Retinal pigment epithelial cell (primary cell): Measurements from ENCODE around the gene MPZL1.

Experiments used
- DNase-seq: peaks from one replicate; pipeline ENCODE4 v3.0.0-alpha.2; 2010; ENCODE audit warnings: low read depth
- H3K4me3 ChIP-seq: 2 replicates; pipeline ENCODE4 v1.5.1; 2011; ENCODE audit warnings: mild to moderate bottlenecking, low read length, control low read depth, moderate library complexity
- TF ChIP-seq, protein P1 (sequence below): conservative IDR thresholded peaks from 2 replicates; pipeline ENCODE4 v1.5.1; 2011; ENCODE audit warnings: low read depth, low read length, control low read depth, inconsistent platforms

MPZL1 gene

DNA sequence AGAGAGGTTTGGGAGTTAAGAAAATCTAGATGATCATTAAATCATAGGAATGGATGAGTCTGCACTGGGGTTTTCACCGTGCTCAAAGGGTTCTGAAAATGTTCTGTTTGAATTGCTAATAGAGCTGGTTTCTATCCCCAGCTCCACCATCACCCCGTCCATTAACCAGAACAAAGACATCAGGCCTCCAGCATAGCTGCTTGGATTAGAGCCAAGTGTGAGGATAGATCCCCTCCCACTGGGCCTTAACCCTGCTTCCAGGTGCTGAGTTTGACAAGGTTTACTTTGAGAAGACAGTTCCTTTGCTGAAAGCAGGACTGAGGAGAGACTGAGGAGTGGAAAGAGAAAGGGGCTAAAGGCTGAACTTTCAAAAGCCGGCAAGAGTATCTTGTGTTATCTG lies 48.3 kb downstream of the MPZL1 start:
- TF ChIP-seq, protein P1, sequence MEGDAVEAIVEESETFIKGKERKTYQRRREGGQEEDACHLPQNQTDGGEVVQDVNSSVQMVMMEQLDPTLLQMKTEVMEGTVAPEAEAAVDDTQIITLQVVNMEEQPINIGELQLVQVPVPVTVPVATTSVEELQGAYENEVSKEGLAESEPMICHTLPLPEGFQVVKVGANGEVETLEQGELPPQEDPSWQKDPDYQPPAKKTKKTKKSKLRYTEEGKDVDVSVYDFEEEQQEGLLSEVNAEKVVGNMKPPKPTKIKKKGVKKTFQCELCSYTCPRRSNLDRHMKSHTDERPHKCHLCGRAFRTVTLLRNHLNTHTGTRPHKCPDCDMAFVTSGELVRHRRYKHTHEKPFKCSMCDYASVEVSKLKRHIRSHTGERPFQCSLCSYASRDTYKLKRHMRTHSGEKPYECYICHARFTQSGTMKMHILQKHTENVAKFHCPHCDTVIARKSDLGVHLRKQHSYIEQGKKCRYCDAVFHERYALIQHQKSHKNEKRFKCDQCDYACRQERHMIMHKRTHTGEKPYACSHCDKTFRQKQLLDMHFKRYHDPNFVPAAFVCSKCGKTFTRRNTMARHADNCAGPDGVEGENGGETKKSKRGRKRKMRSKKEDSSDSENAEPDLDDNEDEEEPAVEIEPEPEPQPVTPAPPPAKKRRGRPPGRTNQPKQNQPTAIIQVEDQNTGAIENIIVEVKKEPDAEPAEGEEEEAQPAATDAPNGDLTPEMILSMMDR = no peak
- DNase-seq = no peak
- H3K4me3 ChIP-seq = no peak overlapping the region

- TF ChIP-seq, protein P1 = no peak
- H3K4me3 ChIP-seq = no peak overlapping the region
Observed at GRCh38 chr1:167772436-167772835, 50.7 kb downstream of the MPZL1 start.

GRCh38 chr1:167773516-167773915 lies 51.7 kb downstream of the MPZL1 start:
- DNase-seq = no peak
- no peak overlapping the region for H3K4me3 ChIP-seq
- TF ChIP-seq, protein P1 = no peak

More at GRCh38 chr1:167772436-167772835, 50.7 kb downstream of the MPZL1 start:
- DNase-seq = no peak

GRCh38 chr1:167774710-167775109 lies 52.9 kb downstream of the MPZL1 start:
- H3K4me3 ChIP-seq = no peak overlapping the region
- no peak for DNase-seq
- TF ChIP-seq, protein P1 = no peak

- no peak overlapping the region for H3K4me3 ChIP-seq
- TF ChIP-seq, protein P1 = no peak
- no peak for DNase-seq
Observed at GRCh38 chr1:167775178-167775577, 53.4 kb downstream of the MPZL1 start.

DNA sequence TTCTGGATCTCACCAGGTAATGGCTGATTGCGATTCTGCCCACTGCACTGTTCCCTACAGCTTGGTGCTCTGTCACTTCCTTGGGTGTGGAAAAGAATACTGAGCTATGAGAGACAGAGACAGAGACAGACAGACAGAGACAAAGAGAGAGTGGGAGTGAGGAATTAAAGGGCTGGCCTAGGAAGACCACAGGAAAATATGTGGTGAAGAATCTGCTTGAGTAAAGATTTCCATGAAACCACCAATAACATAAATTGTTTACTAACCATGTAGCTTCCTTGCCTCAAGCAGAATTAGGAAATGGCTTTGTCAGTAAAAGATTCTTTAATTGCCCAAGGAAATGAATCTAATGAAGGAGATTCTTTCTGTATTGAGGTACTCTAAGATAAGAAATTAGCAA lies 54.4 kb downstream of the MPZL1 start:
- no peak overlapping the region for H3K4me3 ChIP-seq
- DNase-seq = no peak
- TF ChIP-seq, protein P1 = no peak

- DNase-seq = no peak
- no peak overlapping the region for H3K4me3 ChIP-seq
- TF ChIP-seq, protein P1 = no peak
Observed at GRCh38 chr1:167776616-167777268, 55.0 kb downstream of the MPZL1 start.
